GM19023 (cell line): ENCODE measurements around the gene DNAJC3.
"Not testable (repeated sequence)": the region's sequence is repeated elsewhere in the genome, so short reads cannot be mapped to it uniquely, and the experiment has no call there.

Experiments used
- ATAC-seq: cut with Tn5 transposase; IDR thresholded peaks from one replicate; pipeline ENCODE4 v1.9.1; 2021; ENCODE audit warnings: mild to moderate bottlenecking, moderate library complexity; ENCODE audit not compliant: unreplicated experiment

DNAJC3 gene

DNA sequence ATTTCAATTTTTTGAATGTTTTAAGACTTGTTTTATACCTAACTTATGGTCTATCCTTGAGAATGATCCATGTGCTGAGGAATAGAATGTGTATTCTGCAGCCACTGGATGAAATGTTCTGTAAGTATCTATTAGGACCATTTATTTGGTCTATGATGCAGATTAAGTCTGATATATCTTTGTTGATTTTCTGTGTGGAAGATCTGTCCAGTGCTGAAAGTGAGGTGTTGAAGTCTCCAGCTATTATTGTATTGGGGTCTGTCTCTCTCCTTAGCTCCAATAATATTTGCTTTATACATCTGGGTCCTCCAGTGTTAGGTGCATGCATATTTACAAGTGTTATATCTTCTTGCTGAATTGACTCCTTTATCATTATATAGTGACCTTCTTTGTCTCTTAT, 9.7 kb upstream of the DNAJC3 start:
- not testable (repeated sequence) for ATAC-seq

DNA sequence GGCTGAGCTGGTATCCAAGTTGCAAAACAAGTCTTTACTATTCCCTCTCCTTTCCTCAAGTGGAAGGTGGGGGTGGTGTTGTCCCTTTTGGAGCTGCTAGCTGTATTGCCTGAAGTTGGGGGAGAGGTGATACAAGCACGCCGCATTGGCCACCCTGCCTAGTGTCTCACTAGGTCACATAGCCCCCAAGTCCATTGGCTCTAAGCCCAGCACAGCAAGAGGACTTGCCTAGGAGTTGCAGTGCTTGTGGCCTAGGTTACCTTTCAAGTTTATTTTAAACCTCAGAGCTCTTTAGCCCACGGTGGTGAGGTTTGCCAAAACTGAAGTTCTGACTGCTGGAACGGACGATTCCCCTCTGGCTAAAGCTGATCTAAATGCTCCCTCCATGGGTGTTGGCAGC, 5.3 kb upstream of the DNAJC3 start:
- no peak for ATAC-seq

DNA sequence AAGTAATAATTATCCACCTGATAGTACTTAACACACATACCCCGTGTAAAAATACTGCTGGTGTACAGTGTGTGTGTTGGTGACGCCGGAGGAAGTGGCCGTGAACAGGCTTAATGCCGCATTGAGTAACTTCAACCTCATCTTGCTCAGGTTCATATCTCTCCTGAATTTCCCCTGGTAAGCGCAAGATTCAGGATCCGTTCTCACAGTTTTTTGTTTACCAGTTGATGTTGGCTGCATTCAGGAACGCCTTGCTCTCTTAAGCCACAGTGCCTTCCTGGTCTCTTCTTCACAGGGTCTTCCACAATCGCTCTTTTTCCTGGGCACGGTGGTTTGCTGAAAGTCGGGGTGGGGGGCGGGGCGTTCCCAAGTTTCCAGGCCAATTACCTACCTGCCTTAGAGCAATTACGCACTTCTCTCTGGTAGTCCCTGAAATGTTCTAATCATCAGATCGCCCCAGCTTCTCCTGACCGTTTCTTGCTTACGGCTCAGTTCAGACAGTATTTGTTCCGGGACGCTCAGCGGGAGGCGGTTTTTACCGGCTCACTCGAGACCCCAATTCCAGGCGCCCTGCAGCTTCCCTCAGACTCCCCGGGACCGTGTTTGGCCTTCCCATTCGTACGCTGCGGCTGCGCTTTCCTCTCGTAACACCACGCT, 706 bp upstream of the DNAJC3 start:
- ATAC-seq, result peak; percentile 19

DNA sequence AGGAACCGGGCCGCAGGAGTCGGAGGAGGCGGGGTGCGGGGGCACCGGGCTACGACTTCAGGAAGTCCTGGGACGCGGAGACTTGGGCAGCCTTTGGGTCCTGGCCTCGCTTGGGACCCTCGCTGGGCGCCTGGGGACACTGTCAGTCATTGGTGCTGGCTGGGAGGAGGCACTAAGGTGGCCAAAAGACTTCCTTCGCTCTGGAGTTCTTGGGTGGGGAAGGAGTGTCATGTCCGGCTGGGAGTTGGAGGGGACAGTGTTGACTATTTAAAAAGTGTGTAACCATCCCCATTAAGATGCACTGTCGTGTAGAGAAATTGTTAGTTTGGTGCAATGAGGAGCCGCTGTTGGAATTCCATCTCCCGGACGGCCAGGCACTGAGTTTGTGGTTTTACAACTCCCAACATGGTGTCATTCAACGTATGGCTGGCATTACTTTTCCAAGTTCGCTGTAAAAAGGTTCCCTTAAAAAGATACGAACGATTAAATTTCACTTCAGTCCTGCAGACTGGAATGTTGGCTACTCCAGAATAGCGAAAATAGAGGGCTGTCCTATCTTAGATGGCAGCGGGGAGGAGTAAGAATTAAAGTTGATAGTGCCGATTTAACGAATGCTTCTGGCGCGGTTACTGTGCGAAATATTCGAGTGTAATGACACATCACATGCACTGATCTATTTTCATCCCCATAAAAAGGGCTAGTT, 776 bp downstream of the DNAJC3 start:
- ATAC-seq, result peak; percentile 13

DNA sequence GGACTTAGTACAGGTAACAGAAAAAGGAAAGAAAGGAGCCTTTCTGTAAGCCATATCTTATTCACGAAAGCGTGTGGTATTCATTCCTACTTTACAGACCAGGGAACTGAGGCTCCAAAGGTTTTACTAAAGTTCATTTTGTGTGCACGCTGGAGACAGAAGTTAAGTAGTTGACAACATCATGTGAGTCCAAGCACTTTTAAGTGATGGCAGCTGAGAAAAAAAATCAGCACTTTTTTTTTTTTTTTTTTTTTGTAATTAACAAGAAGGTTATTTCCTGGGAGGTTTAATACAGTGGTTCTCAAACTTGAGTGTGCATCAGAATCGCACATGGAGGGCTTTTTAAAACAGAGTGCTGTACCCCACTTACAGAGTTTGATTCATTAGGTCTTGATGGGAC, 2.0 kb downstream of the DNAJC3 start:
- no peak for ATAC-seq

DNA sequence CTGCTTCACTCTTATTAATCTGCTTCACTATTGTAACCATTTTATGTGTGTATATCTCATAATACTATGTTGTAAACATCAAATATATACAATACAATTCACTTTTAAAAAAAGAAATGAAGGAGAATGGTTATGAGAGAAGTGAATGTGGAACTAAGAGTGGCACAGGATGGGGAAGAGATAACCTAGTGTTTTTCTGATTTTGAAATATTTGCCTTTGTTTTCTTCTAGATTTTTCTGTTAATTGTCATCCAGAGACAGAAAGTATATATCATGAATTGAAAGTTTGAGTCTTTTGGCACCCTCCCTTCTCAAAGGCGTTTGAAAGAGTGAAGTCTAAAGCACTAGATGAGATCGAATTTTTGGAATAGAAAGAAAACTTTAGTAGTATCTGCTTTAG, 2.8 kb downstream of the DNAJC3 start:
- no peak for ATAC-seq

DNA sequence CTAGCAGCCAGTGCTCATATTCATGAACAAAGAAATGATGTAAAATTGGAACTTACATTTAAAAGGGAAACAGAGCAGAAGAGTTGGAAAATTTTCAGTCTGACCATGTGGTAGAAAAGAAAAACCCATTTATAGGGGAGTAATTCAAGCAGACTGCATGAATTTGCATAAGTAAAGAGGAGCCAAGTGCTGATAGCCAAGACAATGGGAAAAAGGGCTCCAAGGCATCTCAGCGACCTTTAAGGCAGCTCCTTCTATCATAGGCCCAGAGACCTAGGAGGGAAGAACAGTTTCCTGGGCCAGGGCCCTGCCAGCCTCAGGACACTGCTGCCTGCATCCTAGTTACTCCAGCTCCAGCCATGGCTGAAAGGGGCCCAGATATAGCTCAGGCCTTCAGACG, 7.5 kb downstream of the DNAJC3 start:
- no peak for ATAC-seq

DNA sequence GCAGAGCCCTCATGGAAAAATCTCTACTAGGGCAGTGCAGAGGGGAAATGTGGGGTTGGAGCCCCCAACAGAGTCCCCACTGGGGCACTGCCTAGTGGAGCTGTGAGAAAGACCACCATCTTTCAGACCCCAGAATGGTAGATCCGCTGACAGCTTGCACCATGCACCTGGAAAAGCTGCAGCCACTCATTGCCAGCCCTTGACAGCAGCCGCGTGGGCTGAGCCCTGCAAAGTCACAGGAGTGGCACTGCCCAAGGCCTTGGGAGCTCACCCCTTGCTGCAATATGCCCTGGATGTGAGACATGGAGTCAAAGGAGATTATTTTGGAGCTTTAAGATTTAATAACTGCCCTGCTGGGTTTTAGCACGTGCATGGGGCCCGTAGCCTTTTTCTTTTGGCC, 8.0 kb downstream of the DNAJC3 start:
- not testable (repeated sequence) for ATAC-seq

DNA sequence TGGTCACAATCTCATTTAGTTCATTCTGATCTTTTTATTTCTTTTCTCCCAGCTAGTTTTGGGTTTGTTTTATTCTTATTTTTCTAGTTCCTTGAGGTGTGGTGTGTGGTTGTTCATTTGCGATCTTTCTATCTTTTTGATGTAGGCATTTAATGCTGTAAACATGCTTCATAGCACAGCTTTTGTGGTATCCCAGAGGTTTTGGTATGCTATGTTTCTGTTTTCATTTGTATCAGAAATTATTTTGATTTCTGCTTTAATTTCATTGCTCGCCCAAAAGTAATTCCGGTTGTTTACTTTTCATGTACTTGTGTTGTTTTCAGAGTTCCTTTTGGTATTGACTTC, 12.6 kb downstream of the DNAJC3 start:
- no peak for ATAC-seq

DNA sequence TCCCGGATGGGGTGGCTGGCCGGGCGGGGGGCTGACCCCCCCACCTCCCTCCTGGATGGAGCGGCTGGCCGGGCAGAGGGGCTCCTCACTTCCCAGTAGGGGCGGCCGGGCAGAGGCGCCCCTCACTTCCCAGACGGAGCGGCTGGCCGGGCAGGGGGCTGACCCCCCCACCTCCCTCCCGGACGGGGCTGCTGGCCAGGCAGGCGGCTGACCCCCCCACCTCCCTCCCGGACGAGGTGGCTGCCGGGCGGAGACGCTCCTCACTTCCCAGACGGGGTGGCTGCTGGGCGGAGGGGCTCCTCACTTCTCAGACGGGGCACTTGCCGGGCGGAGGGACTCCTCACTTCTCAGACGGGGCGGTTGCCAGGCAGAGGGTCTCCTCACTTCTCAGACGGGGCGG, 14.0 kb downstream of the DNAJC3 start:
- not testable (repeated sequence) for ATAC-seq

DNA sequence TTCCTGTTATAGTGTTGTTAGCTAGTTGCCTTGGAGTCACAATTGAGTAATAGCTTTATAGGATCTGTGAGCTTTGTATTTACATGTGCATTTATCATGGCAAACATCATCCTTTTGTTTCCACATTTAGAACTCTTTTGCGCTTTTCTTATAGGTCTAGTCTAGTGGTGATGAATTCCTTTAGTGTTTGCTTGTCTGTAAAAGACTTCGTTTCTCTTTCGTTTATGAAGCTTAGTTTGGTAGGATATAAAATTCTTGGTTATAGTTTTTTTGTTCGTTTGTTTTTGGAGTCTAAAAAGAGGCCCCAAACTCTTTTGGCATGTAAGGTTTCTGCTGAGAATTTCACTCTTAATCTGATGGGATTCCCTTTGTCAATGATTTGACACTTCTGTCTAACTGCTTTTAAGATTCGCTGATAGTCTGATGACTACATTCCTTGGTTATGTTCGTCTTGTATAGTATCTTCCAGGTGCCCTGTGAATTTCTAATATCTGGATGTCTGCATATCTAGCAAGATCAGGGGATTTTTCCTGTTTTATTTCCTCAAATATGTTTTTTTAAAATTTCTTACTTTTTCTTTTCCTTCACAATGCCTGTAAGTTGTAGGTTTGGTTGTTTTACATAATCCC, 20.2 kb downstream of the DNAJC3 start:
- no peak for ATAC-seq

DNA sequence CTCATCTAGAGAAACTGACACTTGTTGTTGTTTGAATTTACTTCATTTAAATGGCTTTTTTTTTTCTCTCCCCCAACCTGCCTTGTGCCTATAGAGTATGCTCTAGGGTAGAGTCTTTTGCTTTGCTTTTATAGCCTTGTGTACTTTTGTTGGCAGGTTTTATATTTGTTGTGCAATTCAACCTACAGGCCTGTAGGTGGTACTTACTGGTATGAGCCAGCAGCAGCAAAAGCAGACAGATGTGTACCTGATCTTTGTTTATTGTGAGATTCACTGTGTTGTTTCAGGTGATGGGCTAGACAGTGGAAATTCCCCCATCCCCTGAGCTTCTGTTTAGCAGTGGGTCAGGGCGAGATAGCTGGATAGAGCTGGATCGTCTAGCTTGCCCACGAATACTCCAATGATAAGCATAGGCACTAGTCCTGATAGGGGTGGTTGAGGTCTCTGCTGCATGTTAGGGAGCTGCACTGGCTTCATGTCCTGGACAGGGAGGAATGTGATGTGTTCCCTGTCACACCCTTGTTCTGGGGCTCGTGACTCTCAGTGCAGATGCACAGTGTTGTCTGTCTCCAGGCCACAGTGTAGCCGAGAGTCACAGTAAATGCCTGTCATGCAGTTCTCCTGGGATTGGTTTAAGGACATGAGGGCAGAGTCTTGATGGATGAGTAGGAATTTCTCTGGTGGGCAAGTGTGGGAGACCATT, 21.3 kb downstream of the DNAJC3 start:
- ATAC-seq, result no peak

DNA sequence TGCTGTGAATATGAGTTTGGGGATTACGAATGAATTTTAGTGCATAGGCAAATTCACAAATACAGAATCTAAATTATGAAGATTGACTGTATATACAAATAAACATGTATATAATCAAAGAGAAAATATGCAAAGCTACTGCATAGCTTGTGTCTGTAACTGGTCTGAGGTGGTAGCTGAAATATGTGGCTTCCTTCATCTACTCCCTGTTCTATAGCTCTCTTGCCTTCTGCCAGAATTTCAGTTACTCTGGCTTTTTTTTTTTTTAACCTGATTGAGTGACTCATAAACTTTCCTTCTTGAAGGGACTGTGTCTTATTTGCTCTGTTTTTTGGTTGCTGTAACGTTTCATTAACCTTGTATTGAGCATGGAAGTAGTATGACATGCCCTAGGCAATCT, 26.6 kb downstream of the DNAJC3 start:
- no peak for ATAC-seq

DNA sequence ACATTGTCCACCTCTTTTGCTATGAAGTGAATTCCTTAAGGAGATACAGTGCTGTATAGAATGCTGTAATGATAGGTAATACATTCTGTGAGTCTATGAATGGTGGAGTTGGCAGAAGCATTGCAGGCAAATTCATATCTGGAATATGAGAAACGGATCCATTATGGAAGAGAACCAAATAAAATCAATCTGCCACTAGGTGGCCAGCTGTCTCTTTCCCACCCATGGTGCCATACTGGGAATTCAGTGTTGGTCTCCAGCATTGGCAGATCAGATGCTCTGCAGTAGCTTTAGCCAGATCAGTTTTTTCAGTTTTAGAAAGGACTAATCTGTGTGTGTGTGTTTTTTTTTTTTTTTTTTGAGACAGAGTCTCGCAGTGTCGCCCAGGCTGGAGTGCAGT, 27.6 kb downstream of the DNAJC3 start:
- no peak for ATAC-seq

DNA sequence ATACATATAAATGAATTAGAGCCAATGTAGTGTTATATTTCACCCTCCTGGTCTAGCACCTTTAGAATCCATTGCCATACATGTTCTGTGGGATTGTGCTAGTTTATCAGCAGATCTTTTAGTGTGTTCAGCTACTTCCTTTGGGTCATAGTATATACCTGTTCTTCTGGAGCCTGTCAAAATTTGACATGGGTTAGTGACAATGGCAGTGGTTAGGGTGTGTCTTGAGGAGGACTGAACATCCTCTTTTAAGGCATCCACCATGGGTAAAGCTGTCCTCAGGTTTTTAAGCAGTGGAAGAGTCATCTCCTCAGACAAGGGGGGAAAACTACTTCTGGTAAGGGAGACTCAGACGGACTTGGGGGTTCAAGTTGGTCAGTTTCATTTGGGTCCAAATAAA, 29.4 kb downstream of the DNAJC3 start:
- no peak for ATAC-seq

DNA sequence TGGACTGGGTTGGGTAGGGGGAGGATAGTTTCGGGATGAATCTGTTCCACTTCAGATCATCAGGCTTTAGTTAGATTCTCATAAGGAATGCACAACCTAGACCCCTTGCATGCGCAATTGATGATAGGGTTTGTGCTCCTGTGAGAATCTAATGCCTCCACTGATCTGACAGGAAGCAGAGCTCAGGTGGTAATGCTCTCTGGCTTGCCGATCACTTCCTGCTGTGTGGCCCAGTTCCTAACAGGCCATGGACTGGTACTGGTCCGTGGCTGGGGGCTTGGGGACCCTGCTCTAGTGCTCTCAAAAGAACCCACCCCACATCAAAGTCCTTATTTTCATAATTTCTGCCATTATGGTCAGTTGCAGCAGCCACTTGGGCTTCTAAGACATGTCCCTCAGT, 30.1 kb downstream of the DNAJC3 start:
- no peak for ATAC-seq

DNA sequence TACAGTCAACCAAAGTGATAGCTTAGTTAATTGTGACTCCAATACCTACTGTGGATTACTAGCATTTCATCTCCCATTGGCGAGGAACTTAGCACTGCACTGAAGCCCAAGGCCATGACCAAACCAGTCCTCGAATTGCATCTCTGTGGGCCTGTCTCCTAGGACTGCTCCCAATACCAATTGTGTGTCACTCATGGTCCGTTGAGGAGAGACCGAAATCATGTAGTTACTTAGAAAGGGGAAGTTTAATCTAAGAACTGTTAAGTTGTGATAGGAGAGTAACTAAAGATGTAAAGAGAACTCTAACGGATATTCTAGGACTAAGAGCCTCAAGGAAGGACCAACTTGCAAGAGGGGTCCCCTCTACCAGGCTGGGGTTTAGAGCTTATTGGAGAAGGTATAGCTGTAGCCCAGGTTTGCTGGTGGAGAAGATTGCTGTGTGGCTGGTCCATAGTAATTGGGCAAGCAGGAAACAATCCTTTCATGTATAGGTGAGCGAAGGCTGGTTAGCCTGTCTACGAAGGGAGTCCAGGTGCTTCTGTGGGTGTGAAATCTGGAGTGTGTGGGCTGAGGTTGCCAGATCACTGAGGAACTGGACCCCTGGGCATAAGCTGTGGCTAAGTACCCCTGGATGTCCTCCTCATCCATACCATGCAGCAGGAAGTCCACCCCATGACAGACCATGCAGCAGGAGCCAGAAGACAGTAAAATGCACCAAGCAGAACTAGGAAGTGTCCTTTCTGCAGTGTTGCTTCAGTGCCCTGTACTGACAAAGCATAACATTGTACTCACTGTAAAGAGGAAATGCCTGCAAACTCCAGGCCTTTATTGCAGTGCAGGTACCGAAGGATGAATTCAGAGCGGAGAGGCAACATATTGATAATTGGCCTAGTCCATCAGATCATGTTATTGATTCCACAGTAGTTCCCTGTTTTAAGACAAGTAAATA, 30.8 kb downstream of the DNAJC3 start:
- no peak for ATAC-seq

DNA sequence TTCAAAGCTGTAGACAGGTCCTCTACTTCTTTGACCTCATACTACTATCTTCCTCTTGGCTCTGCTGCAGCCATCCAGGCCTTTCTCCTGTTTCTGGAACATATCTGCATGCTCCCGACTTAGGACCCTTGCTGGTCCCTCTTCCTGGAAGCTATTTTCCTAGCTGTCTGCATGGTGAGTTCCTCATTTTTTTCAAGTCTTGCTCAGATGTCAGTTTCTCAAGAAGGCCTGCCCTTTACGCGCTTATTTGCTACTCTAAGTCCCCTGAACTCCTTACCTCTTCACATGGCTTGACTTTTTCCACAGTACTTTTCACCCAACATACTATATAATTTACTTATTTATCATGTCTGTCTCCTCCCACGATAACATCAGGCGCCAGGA, 31.4 kb downstream of the DNAJC3 start:
- no peak for ATAC-seq

DNA sequence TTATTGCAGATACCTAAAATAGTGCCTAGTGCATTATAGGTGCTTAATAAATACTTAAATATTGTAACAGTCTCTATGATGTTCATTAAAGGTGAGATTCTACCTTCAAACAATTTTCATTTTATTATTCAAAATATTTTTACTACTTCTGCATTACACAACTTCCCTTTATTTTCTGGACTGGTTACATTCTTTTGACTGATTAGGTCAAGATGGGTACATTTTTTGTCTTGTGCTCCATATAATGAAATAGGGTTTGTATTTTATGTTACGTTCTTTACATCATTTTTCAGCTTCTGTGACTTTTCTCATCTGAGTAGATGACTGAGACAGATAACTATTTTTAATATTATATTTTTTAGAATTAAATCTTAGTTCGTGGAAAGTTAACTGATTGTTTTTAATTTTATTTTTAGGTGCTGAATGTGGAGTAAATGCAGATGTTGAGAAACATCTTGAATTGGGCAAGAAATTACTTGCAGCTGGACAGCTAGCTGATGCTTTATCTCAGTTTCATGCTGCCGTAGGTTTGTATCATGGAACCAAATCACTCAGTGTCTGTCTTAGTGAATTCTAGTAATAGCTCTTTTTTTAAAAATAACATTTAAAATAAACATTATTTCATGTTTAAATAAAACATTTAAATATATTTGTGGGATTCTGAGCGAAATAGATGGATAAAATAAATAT, 32.0 kb downstream of the DNAJC3 start:
- no peak for ATAC-seq

DNA sequence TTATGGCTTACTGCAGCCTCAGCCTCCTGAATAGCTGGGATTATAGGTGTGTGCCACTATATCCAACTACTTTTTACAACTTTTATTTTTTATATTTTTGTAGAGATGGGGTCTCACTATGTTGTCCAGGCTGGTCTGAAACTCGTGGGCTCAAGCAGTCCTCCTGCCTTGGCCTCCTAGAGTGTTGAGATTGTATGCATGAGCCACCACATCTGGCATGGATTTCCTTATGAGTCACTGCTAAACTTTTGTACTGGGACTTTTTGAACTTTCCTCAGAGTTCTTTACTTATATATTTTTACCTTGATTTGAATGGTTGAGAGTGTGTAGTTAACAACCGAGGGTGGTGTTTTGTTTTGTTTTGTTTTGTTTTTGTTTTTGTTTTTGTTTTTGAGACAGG, 33.4 kb downstream of the DNAJC3 start:
- ATAC-seq, result no peak
